GM12874 (cell line): ENCODE data around the gene DLG2.

ENCODE experiments used
- CTCF ChIP-seq: IDR thresholded peaks from 2 replicates; pipeline ENCODE4 v1.5.1; 2011; ENCODE audit warnings: low read depth, mild to moderate bottlenecking, control low read depth, low read length, moderate library complexity; ENCODE audit not compliant: insufficient read depth

The DLG2 gene

GRCh38 chr11:85310479-85310878 is 316.7 kb downstream of the DLG2 start:
- no peak for TF ChIP-seq CTCF

GRCh38 chr11:85307366-85307765 is 319.8 kb downstream of the DLG2 start:
- no peak for TF ChIP-seq CTCF

GRCh38 chr11:85301895-85302678 is 325.1 kb downstream of the DLG2 start:
- no peak for TF ChIP-seq CTCF

GRCh38 chr11:85299258-85299942 is 327.7 kb downstream of the DLG2 start:
- TF ChIP-seq CTCF = no peak

GRCh38 chr11:85295694-85296271 is 331.4 kb downstream of the DLG2 start:
- TF ChIP-seq CTCF = no peak

GRCh38 chr11:85281550-85281949 is 345.6 kb downstream of the DLG2 start:
- TF ChIP-seq CTCF = no peak

GRCh38 chr11:85279267-85279666 is 347.9 kb downstream of the DLG2 start:
- no peak for TF ChIP-seq CTCF
